ENCODE measurements around the gene SYNE3. TPM values are rescaled to one million over a fixed set of nuclear protein-coding genes. Genes with fewer than 3 reads are reported as not detected.

SYNE3 gene
- total and polyA plus RNA-seq, 5 donors, result 5.2 to 18.0 (median 12.4) TPM

- ATAC-seq, result peak in 1 of 2 donors; percentile 12
- 84% methylated on average over 6 of the region's 6 CpGs for WGBS
- intact Hi-C loops (cut with DNase I), result no loop called here
Measured at GRCh38 chr14:95467232-95467631, 49.2 kb downstream of the SYNE3 start.

More at GRCh38 chr14:95467232-95467631, 49.2 kb downstream of the SYNE3 start:
- DNase-seq, result peak in 1 of 3 donors; percentile 23
- Histone ChIP-seq H3K4me3 (ENCODE audit: low read length) (no peak overlapping the region), H3K4me1 (ENCODE audit: control insufficient read depth, insufficient read depth, low read length) (peaks cover 13% of the 10 kb centered on the region), H3K27ac (ENCODE audit: low read length) (peak overlapping the region; percentile 33), H3K27me3 (ENCODE audit: control insufficient read depth, insufficient read depth) (no peaks in the 10 kb centered on the region), H3K9me3 (ENCODE audit: control insufficient read depth, low read length) (no peaks in the 10 kb centered on the region)

Other genes with a start within 250 kb of the SYNE3 start
- 1 to 10 TPM; 6.4 to 9.1 (median 7.4) TPM for gene CLMN, start 196.7 kb downstream of the SYNE3 start, total RNA-seq
- gene CLMN, start 196.7 kb downstream of the SYNE3 start, polyA plus RNA-seq, result 3.1 TPM
- gene GLRX5, start 18.4 kb upstream of the SYNE3 start, total RNA-seq, result 10 to 100 TPM; 78.1 to 82.4 (median 78.7) TPM
- gene GLRX5, start 18.4 kb upstream of the SYNE3 start, polyA plus RNA-seq, result 111 TPM
- gene TCL1B, start 169.8 kb upstream of the SYNE3 start, total RNA-seq, result not detected
- not detected for gene TCL1B, start 169.8 kb upstream of the SYNE3 start, polyA plus RNA-seq
- gene TCL1A, start 197.5 kb upstream of the SYNE3 start, total RNA-seq, result not detected
- gene TCL1A, start 197.5 kb upstream of the SYNE3 start, polyA plus RNA-seq, result not detected